Glomerular visceral epithelial cell (primary cell): ENCODE results near the gene RALGAPA2.
A peak's percentile ranks its signal among the peaks of the same experiment; 100 is the strongest.

Experiments
- DNase-seq: peaks from one replicate; pipeline ENCODE4 v3.0.0-alpha.2; 2016; ENCODE audit errors: extremely low spot score

RALGAPA2 gene

DNA sequence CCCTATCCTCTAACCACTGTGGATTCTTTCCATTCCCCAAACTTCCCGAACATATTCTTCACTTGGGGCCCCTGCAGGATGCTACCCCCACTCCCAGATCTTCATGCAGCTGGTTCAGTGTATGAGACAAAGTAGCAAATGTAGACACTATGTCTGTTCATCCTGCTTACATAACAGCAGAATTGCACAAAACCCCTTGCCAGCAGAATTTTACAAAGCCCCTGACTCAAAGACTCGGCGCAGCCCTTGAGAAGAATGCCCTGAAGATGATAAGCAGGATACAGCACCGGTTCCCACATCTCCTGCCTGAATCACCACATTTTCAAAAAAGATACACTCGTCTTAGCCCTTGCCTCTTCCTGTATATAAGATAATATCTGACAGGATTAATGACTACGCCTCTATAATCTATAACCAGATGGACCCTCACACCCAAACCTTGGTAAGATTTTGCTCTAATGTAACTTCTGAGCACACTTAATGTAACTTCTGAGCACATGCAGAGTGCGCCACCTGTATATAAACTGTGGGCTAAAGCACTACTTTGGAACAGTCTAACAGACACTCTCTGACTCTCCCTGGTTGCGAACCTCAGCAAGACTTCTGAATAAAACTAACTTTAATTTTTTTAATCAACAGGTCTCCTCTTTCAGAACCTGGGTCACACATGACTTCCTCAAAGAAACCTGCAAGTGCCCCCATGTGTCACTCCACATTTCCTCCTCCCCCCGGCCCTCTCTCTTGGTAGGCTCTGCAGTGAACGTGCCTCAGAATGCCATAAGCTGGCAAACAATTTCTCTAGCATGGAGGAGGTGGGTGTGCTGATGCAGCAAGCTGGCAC is 28.7 kb downstream of the RALGAPA2 start:
- no peak for DNase-seq

DNA sequence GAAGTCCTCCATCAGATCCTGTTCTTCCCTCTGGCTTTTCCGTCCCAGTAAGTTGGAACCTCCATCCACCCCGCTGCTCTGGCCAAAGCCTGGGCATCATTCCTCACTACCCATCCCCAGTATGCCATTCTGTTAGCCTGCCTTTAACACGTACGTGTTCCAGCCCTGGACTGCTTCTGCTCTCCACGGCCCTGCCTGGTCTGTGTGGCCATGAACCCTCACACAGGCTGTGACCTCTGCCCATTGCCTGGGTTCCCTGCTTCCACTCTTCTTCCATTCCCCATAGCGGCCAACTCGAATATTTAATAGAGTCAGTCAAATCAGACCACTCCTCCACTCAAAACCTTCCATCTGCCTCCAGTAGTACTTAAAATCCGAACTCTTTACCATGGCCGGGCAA is 29.4 kb downstream of the RALGAPA2 start:
- DNase-seq, result no peak

GRCh38 chr20:20680991-20681508 is 31.4 kb downstream of the RALGAPA2 start:
- DNase-seq, result no peak

- DNase-seq, result no peak
These were observed 33.1 kb downstream of the RALGAPA2 start for GRCh38 chr20:20679316-20679715.

DNA sequence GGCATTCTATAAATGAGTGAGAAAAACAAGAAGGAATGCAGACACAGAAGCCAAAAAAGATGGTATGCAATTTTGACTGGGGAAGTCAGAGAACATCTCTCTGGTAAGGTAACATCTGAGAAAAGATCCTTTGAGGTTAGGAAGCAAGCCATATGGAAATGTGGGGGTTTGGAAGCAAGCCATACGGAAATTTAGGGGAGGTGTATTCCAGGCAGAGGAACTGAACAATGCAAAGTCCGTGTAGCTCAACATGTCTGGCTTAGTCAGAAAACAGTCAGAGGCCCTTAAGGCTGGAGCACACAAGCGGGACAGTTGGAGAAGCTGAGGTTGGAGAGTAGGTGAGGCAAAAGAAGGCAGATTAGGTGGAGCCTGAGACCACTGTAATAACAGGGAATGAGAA is 35.3 kb downstream of the RALGAPA2 start:
- peak; percentile 49 for DNase-seq

DNA sequence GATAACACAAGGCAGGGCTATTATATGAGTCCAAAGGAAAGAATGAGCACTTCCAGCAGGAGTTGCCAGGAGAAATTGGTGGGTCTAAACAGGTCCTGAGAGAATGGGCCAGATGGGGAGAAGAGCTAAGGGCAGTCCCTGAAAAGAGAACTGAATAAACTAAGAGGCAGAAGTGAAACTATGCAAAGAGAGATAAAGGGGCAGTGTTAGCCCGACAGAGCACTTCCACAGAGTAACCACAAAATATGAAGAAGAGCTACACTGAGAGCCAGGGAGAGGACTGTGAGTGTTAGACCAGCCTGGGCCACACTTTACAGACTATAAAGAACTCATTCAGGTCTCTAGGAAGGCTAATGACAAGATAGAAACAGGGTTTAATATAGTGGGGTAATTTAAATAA is 43.8 kb downstream of the RALGAPA2 start:
- no peak for DNase-seq

DNA sequence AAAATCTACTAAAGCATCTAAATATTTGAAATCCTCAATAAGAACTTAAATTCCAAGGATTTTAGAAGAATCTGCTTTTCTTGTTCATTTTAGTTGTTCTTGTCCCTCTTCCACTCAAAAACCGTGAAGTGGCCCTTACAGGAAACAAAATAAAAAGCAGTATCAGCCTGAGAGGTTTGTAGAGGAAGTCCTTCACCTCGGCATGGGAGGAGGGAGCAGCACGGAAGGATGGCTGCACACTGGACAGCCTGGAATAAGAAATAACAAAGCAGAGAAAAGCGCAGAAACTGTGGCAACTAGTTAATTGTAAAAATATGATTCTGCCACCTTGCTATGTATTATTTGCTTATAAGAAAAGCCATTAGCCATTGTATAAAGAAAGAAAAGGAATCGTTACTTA is 46.1 kb downstream of the RALGAPA2 start:
- no peak for DNase-seq

GRCh38 chr20:20665606-20666332 is 46.7 kb downstream of the RALGAPA2 start:
- no peak for DNase-seq

- DNase-seq, result peak; percentile 31
These were observed 47.5 kb downstream of the RALGAPA2 start for GRCh38 chr20:20664795-20665589.

GRCh38 chr20:20663841-20664240 is 48.6 kb downstream of the RALGAPA2 start:
- DNase-seq, result no peak

- DNase-seq, result no peak
These were observed 53.5 kb downstream of the RALGAPA2 start for GRCh38 chr20:20658871-20659431.

DNA sequence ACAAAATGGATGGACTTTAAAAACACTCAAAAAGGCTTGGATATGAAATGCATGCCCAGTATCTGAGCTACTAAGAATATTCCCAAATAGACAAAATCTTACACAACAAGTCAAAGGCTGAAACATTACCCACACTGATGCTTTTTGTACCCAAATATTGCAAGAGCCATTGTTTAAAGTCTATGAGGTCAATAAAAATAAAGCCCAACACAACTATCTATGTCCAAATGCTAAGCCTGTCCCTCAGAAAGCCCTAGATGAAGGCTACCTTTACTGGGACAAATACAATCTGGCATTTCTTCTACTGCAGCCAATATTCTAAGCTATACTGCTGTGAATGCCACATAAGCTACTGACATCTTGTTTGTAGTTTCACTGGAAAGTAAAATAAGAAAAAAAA is 54.3 kb downstream of the RALGAPA2 start:
- no peak for DNase-seq

GRCh38 chr20:20657092-20657491 is 55.4 kb downstream of the RALGAPA2 start:
- no peak for DNase-seq

- DNase-seq, result no peak
These were observed 56.6 kb downstream of the RALGAPA2 start for GRCh38 chr20:20655883-20656282.

DNA sequence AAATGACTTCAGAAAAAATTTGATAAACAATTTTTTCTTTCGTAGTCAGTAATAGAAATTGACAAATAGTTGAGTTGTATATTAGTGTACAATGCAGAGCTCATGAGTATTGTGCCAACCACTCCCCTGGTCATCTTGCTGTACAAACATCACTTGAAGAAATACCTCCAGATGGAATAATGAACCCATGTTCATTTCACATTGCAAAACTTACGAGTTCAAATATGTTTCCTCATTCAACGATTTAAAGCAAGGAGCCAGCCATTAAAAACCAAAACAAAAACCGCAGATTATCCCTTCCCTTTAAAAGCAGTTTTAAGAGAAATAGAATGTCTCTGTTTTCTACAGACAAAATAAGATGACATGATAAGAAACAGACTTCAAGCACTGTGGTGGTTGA is 62.5 kb downstream of the RALGAPA2 start:
- DNase-seq, result no peak

DNA sequence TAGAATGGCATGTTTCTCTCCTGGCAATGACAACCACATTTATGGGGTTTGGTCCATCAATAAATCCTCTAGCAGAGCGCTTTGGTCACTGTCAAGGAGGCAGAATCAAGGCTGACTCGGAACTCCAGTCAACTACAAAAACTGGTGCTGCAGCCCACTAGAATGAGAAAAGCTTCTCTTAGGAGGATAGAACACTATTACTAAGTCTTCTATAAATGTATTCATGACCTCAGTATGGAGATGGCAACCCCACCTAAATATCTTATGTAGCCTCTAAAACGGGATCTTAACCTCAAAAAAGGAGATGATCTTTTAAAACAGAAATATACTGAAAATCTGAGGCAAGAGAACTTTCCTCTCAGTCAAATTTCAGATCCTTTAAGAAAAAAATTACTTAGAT is 68.5 kb downstream of the RALGAPA2 start:
- no peak for DNase-seq

GRCh38 chr20:20641783-20642182 is 70.7 kb downstream of the RALGAPA2 start:
- no peak for DNase-seq

DNA sequence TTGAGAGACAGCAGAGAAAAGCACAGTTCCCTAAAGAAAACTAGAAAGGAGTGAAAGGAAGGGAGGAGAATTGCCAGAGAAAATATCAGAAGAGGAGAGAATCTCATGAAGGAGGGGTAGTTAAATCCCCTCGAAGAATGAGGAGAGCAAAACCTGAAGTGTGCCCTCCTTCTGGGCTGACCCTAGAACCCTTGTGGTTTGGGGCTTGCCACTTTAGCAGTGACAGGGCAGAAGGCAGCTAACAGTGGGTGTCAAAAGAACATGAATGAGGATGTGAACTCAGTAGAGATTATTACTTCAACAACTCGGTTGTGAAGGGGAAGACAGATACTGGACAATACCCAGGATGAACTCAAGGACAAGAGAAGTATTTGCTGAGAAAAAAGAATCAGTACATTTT is 73.6 kb downstream of the RALGAPA2 start:
- no peak for DNase-seq

- DNase-seq, result no peak
These were observed 74.3 kb downstream of the RALGAPA2 start for GRCh38 chr20:20637998-20638725.

- DNase-seq, result no peak
These were observed 77.4 kb downstream of the RALGAPA2 start for GRCh38 chr20:20635006-20635405.

DNA sequence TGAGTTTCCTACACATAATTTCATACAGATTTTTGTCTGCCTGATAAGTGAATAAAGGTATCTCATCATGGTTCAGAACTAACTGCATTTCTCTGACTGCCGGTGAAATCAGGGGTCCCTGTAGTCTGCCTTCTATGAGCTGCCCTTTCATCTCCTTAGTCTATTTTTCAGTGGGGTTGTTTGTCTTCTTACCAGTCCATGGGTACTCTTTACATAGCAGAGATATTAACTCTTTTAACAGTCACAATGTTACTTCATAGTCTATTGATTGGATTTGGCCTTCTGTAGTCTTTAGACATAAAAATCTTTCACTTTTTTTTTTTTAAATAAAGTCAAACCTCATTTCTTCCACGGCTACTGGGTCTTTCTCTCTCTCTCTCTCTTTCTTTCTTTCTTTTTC is 79.8 kb downstream of the RALGAPA2 start:
- DNase-seq, result no peak
